Heart right ventricle (tissue), 16 donors: Measurements from ENCODE around the gene RUNX1. TPM values are rescaled to one million over a fixed set of nuclear protein-coding genes. Genes with fewer than 3 reads are reported as not detected.

Experiments
- ATAC-seq, 8 donors: fragments of 200-7000 bp; cut with Tn5 transposase; one replicate each; pipeline ENCODE4 v1.9.1; 2020; ENCODE audit warnings: mild to moderate bottlenecking in 8 of 8, moderate library complexity in 8 of 8, moderate number of reproducible peaks in 1 of 8
- DNase-seq, 2 donors: peaks; one replicate each; pipeline ENCODE4 v3.0.0-alpha.2; 2020
- H3K27ac ChIP-seq, 10 donors: fragments of 200-600 bp; sonication (generic) in 2 of 10; one replicate each; pipeline versions ENCODE4 v1.5.0 to v1.8.0; 2020 to 2022; ENCODE audit warnings: mild to moderate bottlenecking in 3 of 10
- H3K27me3 ChIP-seq, 7 donors: fragments of 200-600 bp; one replicate each; pipeline ENCODE4 v1.8.0; 2021 to 2022; ENCODE audit warnings: mild to moderate bottlenecking in 2 of 7
- H3K36me3 ChIP-seq, 9 donors: fragments of 200-600 bp; sonication (generic) in 1 of 9; one replicate each; pipeline versions ENCODE4 v1.5.0 to v1.8.0; 2020 to 2022; ENCODE audit warnings: mild to moderate bottlenecking in 2 of 9
- H3K4me1 ChIP-seq, 9 donors: fragments of 200-600 bp; sonication (generic) in 1 of 9; one replicate each; pipeline versions ENCODE4 v1.5.0 to v1.8.0; 2020 to 2022; ENCODE audit warnings: mild to moderate bottlenecking in 4 of 9
- H3K4me3 ChIP-seq, 10 donors: fragments of 200-600 bp; sonication (generic) in 2 of 10; one replicate each; pipeline versions ENCODE4 v1.5.0 to v1.8.0; 2020 to 2022; ENCODE audit warnings: mild to moderate bottlenecking in 7 of 10, moderate library complexity in 2 of 10
- H3K9me3 ChIP-seq, 11 donors: fragments of 200-600 bp in 10 of 11; sonication (generic) in 2 of 11; one replicate each; pipeline versions ENCODE4 v1.5.0 to v1.8.0; 2013 to 2022; ENCODE audit warnings: mild to moderate bottlenecking in 2 of 11, control low read depth in 1 of 11, moderate library complexity in 1 of 11
- CTCF ChIP-seq, 9 donors: fragments of 200-600 bp; sonication (generic) in 2 of 9; IDR thresholded peaks; one replicate each; pipeline versions ENCODE4 v1.5.0 to v1.8.0; 2021 to 2022; ENCODE audit warnings: antibody characterized with exemption in 9 of 9, mild to moderate bottlenecking in 5 of 9, moderate library complexity in 1 of 9
- WGBS, 2 donors: extraction: QIAGEN DNeasy Blood & Tissue Kit; methylation state at CpG; one replicate each; pipeline ENCODE4 v1.1.7; 2013; ENCODE audit warnings: inconsistent platforms in 1 of 2; 5-methylcytosine and 5-hydroxymethylcytosine counted together
- intact Hi-C, 10 donors: fragments of 100-400 bp; cut with DNase I; formaldehyde crosslinking; loops; one replicate each; pipeline versions ENCODE4 v1.11.1 to v1.14.2; 2022
- polyA plus RNA-seq, 2 donors: library from polyadenylated mRNA; stranded (reverse); fragments of 200-250 nt; gene quantifications; one replicate each; pipeline ENCODE4 v1.2.3, GENCODE V29; 2013
- total RNA-seq, 10 donors: library from RNA; stranded (reverse); fragmentation: NEBNext Ultra II Directional in 3 of 10; extraction: Animal tissue kit (Norgen Biotek cat#: 25700) in 3 of 10; gene quantifications; one replicate each; pipeline versions ENCODE4 v1.2.1 to v1.2.4, GENCODE V29; 2021 to 2023
- donor health status: Arrhythmogenic right ventricular cardiomyopathy.
- donor health status: ischemic (EF 13 %, LVEDD 7.1; RV severe dilation, severe dysfunction).
- donor health status: healthy with polysubstance abuse.
- donor health status: DM: no; HTN: yes; CAD: no.
- donor health status: DM: no; HTN: no; CAD: no.
- donor health status: ischemic (EF 25% LVEDD 6.9; RV normal size, moderate dysfunction).
- donor health status: ischemic (EF 25% LVEDD 5.7; RV mildly dilated, moderate dysfunction).
- donor health status: healthy.
- donor health status: DM: yes; HTN: yes; CAD: no.
- donor health status: Ischemic cardiomyopathy.
- donor health status: ischemic (EF 35%, LVEDD 5.7; RV mildly dilated, moderate dysfunction).
- donor health status: nonischemic (EF 11% LVEDD 7.7; RV severe dilation, severe dysfunction).
- donor health status: DM: yes; HTN: yes; CAD: no.
- donor health status: PGD.
- donor health status: ischemic (EF 29% LVEDD 5.4; RV normal size, mild dysfunction).
- donor health status: nonischemic (EF 23%, LVEDD 6.1; RV moderate dilation, normal function).

Gene RUNX1
- total and polyA plus RNA-seq, 12 donors = 0.88 to 29.3 (median 3.5) TPM

DNA sequence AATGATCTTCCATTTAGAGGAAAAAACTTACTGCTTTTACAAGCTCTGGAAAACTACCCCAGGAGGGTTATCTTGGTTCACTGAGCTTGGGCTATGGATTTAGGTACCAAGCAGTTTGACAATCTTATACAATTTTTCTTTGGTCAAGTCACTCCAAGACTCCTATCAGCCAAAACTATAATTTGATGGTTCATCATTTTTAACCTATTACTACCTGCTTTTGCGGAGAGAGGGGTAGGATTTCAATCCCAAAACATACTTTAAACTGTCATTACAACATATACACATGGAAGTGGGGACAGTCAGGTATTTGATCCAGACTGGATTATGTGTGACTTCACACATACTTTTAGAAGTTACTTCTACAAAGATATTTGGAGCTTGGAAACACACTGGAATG lies 71.8 kb downstream of the RUNX1 start:
- no peak overlapping the region for H3K27ac ChIP-seq
- H3K36me3 ChIP-seq = no peaks in the 10 kb centered on the region
- H3K4me1 ChIP-seq = peaks cover 0 to 9% (median 0%) of the 10 kb centered on the region in 9 donors
- no peak for TF ChIP-seq CTCF (IDR thresholded peaks at IDR 0.05)
- WGBS, 2 donors = 88 to 93% methylated on average over 1 of the region's 1 CpG
- intact Hi-C loops = no loop called here
- H3K9me3 ChIP-seq = no peaks in the 10 kb centered on the region
- ATAC-seq = no peak
- H3K27me3 ChIP-seq = peaks cover 0 to 10% (median 0%) of the 10 kb centered on the region in 7 donors
- no peak overlapping the region for H3K4me3 ChIP-seq
- DNase-seq = no peak

DNA sequence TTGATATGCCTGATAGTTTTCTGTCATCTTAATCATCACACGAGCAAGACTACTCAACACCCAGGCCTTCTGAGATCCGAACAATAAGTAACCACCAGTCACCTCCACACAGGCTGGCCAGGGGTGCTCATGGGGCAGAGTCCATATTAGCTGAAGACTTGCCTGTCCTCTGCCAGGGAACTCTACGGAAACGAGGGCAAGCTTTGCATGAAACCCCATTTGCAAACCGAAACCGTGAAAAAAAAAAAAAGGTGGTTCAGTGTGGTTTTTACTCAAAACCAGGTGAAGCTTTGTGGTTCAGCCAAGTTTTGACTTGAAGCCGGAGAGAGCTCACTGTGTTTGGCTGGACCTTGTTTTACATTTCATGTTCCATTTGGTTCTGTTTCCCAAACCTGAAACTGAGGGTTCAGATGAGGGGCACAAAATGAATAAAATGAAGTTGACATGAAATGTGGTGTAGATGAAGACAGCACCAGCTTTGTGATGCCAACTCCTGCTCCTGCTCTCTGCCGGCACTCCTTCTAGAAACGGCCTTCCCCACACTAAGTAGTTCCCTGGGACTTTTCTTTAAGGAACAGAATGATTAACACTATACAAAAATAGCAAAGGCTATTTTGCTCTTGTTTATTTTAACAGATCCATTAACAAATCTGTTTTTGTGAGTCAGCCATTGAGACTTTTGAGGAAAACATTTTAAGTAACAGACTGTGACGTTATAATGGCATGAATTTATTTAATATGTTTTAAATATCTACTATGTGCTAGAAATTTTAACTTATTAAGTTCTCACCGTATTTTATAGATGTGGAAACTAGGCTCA lies 74.7 kb downstream of the RUNX1 start:
- H3K27ac ChIP-seq = no peak overlapping the region
- no peak overlapping the region for H3K4me3 ChIP-seq
- TF ChIP-seq CTCF (IDR thresholded peaks at IDR 0.05) = no peak
- no peaks in the 10 kb centered on the region for H3K36me3 ChIP-seq
- intact Hi-C loops = no loop called here
- ATAC-seq = no peak
- DNase-seq = no peak
- peaks cover 0 to 19% (median 0%) of the 10 kb centered on the region in 9 donors for H3K4me1 ChIP-seq
- 78 to 79% methylated on average over 11 of the region's 11 CpGs for WGBS, 2 donors
- H3K9me3 ChIP-seq = no peaks in the 10 kb centered on the region
- peaks cover 0 to 14% (median 0%) of the 10 kb centered on the region in 7 donors for H3K27me3 ChIP-seq

DNA sequence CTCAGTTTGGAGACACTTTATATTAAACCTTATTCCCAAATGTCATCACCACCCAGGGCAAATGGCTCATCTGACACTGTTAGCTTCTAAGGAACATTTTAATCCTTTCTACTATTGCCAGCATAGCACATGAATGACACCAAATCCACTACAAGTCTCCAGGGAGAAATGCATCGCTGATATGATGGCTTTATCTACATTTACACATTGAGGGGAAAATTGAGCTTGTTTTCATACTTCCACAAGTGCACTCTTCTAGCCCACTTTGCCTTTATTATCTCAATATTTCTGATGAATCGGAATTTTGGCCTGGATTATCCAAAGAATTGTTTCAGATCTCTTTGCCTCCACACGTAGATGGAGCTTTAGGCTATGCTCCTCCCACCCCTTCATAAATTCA lies 75.4 kb downstream of the RUNX1 start:
- Histone ChIP-seq H3K4me1 (peaks cover 0 to 25% (median 0%) of the 10 kb centered on the region in 9 donors), H3K4me3 (no peak overlapping the region), H3K36me3 (no peaks in the 10 kb centered on the region), H3K27ac (no peak overlapping the region), H3K27me3 (peaks cover 0 to 11% (median 0%) of the 10 kb centered on the region in 7 donors), H3K9me3 (no peaks in the 10 kb centered on the region)
- ATAC-seq (no peak), DNase-seq (no peak)
- intact Hi-C loops = no loop called here
- 69 to 76% methylated on average over 3 of the region's 3 CpGs for WGBS, 2 donors
- no peak for TF ChIP-seq CTCF (IDR thresholded peaks at IDR 0.05)

GRCh38 chr21:34971656-34972055 lies 77.4 kb downstream of the RUNX1 start:
- TF ChIP-seq CTCF (IDR thresholded peaks at IDR 0.05) = no peak
- H3K27me3 ChIP-seq = peaks cover 0 to 11% (median 0%) of the 10 kb centered on the region in 7 donors
- H3K4me1 ChIP-seq = peaks cover 0 to 41% (median 0%) of the 10 kb centered on the region in 9 donors
- ATAC-seq (no peak), DNase-seq (no peak)
- WGBS, 2 donors = 91 to 100% methylated on average over 1 of the region's 1 CpG
- intact Hi-C loops = no loop called here
- H3K27ac ChIP-seq = no peak overlapping the region
- H3K9me3 ChIP-seq = no peaks in the 10 kb centered on the region
- no peak overlapping the region for H3K4me3 ChIP-seq
- no peaks in the 10 kb centered on the region for H3K36me3 ChIP-seq
